COLO668 (cell line): ENCODE results near the gene PI4K2B.
"Not testable (repeated sequence)": the region's sequence is repeated elsewhere in the genome, so short reads cannot be mapped to it uniquely, and the experiment has no call there.

ENCODE experiments used
- DNase-seq: peaks from one replicate; lab custom pipeline; 2025; ENCODE audit not compliant: unreplicated experiment; lab: John Stamatoyannopoulos, UW

PI4K2B gene

GRCh38 chr4:25240754-25241210 is 6.9 kb downstream of the PI4K2B start:
- not testable (repeated sequence) for DNase-seq

DNA sequence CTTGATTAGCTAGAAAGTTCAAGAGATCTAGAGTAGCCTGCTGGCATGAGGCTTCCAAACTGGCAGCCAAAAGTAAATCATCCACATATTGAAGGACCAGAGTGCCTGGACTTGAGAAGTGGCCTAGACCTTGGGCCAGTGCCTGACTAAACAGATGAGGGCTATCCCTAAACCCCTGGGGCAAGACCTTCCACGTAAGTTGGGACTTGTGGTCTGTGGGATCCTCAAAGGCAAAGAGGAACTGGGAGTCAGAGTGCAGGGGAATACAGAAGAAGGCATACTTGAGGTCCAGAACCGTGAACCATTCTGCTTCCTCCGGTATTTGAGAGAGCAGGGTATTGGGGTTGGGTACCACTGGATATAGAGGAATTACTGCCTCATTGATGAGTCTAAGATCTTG is 8.4 kb downstream of the PI4K2B start:
- not testable (repeated sequence) for DNase-seq

GRCh38 chr4:25245181-25245580 is 11.3 kb downstream of the PI4K2B start:
- no peak for DNase-seq

- no peak for DNase-seq
Observed at GRCh38 chr4:25246680-25247611, 13.1 kb downstream of the PI4K2B start.

- DNase-seq: not testable (repeated sequence)
Observed at GRCh38 chr4:25248875-25249274, 15.0 kb downstream of the PI4K2B start.

DNA sequence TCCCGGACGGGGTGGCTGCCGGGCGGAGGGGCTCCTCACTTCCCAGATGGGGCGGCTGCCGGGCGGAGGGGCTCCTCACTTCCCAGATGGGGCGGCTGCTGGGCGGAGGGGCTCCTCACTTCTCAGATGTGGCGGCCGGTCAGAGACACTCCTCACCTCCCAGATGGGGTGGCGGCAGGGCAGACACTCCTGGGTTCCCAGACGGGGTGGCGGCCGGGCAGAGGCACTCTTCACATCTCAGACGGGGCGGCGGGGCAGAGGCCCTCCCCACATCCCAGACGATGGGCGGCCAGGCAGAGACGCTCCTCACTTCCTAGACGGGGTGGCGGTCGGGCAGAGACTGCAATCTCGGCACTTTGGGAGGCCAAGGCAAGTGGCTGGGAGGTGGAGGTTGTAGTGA is 15.7 kb downstream of the PI4K2B start:
- DNase-seq: not testable (repeated sequence)

DNA sequence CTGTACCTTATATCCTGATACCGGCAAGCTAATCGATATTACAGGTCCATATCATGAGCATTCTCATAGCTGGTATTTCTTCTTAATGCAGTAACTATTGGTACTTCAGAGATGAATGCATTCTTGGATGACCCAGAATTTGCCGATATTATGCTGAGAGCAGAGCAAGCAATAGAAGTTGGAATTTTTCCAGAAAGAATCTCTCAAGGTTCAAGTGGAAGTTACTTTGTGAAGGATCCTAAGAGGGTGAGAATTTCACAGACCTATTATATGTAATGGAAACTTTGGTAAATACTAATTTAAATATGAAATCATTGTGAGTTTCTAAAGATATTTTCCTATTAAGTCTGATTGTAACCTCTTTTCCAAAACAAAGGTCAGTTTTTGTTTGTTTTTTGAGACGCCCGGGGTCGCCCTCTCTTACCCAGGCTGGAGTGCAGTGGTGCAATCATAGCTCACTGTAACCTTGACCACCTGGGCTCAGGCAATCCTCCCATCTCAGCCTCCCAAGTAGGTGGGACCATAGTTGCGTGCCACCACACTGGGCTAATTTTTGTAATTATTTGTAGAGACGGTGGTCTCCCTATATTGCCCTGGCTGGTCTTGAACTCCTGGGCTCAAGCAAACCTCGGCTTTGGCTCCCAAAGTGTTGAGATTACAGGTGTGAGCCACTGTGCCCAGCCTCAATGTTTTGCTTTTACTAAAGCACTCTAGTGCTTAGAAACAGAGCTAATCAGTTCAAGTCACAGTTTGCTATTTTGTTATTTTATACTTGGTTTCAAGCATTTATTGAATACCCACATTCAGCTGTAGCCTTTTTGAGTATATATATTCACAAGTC is 18.6 kb downstream of the PI4K2B start:
- DNase-seq: no peak

- no peak for DNase-seq
Observed at GRCh38 chr4:25253071-25253445, 19.2 kb downstream of the PI4K2B start.

- not testable (repeated sequence) for DNase-seq
Observed at GRCh38 chr4:25253786-25254185, 20.0 kb downstream of the PI4K2B start.

DNA sequence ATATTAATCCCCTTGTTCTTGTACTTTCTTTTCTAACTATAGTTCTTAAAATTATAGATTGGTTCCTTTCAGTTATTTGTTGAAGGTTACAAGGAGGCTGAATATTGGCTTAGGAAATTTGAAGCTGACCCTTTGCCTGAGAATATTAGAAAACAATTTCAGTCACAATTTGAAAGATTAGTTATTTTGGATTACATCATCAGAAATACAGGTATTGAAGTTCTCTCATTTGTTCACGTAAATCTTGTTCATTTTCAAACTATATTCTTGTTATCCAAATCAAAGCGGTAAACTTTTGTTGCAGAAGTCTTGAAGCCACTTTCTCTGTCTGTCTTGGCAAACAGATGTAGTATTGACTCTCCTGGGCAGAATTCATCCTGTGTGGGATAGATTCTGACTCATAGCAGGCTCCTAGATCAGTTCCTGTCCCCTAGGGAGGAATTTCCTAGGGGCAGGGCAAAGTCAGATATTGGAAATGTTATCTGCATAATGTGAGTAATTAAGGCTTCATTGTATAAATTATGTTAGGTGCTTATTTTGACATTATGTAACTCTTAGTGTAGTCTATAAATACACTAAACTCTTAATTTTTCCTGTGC is 25.2 kb downstream of the PI4K2B start:
- DNase-seq: no peak

DNA sequence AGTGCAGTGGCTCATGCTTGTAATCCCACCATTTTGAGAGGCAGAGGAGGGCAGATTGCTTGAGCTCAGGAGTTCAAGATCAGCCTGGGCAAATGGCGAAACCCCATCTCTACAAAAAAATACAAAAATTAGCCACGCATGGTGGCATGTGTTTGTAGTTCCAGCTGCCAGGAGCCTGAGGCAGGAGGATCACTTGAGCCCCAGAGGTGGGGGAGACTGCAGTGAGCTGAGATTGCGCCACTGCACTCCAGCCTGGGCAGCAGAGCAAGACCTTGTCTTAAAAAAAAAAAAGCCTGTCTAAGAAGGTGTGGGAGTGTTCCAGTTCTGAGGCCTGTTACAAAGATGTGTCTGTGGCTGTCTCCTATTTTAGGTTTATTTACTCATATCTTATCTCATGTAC is 38.0 kb downstream of the PI4K2B start:
- DNase-seq: no peak

DNA sequence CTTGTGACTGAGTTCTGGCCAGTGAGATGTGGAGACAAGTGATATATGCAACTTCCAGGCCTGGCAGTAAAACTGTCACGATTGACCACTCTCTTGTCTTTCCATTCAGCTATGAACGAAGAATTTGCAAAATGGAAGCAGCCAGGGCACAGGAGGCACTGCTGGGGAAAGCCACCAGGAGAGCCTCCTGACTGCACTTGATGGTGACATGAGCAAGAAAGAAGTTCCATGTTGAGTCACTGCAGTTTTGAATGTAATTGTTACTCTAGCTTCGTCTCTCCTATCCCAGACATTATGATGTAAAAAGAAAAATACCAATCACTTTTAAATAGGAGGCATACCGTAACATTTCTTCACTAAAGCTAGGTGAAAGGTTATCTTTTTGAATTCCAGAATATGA is 46.4 kb downstream of the PI4K2B start:
- DNase-seq: no peak

DNA sequence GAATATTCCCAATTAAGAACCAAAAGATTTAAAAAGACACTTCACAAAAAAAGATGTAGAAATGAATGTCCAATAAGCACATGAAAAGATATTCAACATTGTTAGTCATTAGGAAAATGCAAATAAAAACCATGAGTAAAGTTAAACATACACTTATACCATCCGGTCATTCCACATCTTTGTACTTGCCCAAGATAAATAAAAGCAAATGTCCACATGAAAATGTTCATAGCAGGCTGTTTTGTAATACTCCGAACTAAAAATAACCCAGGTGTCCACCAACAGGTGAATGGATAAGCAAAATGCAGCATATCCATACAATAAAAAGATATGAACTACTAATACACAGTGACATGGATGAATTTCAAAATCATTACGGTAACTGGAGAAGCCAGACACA is 50.1 kb downstream of the PI4K2B start:
- no peak for DNase-seq

GRCh38 chr4:25284466-25284865 is 50.6 kb downstream of the PI4K2B start:
- DNase-seq: no peak

DNA sequence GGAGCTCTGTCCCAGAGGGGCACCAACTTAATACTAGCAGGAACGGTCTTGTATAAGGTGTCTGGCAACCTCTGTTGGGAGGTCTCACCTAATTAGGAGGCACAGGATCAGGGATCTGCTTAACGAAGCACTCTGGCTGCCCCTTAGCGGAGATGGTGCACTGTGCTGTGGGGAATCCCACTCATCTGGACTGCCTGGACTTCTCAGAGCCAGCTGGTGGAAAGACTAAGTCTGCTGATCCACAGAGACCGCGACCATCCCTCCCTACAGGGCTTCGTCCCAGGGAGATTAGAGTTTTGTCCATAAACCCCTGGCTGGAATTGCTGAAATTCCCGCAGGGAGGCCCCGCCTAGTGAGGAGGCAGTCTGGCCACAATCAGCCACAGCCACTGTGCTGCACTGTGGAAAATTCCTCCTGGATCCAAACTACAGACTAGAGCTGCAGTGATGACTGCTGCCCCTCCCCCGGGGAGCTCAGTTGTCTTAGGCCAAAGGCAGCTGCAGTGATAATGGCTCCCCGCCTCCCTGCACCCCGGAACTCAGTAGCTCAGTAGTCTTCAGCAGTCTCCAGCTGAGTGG is 56.7 kb downstream of the PI4K2B start:
- no peak for DNase-seq

DNA sequence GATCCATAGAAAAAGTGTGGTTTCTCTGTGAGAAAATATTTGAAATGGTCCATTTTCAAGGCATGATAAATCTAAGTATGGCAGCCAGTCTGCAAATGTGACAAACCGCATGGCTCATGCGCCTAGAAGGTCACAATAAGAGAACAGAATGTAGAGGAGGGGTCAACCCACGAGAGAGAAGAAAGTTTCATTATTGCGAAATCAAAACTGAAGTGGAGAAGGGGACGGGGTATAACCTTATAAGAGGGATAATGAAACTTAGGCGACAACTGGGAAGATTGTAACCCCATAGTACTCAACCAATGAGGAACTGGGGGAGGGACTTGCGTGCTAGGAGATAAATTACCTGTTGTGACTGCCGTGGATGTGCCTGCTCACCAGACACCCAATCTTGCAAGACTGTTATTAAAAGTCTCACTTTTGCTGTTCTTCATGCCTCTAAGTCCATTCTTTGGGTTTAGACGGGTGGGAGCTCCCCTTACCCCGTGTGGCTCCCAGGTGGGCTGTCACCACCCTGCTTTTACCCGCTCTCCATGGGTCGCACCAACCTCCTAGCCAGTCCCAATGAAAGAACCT is 57.4 kb downstream of the PI4K2B start:
- DNase-seq: no peak

DNA sequence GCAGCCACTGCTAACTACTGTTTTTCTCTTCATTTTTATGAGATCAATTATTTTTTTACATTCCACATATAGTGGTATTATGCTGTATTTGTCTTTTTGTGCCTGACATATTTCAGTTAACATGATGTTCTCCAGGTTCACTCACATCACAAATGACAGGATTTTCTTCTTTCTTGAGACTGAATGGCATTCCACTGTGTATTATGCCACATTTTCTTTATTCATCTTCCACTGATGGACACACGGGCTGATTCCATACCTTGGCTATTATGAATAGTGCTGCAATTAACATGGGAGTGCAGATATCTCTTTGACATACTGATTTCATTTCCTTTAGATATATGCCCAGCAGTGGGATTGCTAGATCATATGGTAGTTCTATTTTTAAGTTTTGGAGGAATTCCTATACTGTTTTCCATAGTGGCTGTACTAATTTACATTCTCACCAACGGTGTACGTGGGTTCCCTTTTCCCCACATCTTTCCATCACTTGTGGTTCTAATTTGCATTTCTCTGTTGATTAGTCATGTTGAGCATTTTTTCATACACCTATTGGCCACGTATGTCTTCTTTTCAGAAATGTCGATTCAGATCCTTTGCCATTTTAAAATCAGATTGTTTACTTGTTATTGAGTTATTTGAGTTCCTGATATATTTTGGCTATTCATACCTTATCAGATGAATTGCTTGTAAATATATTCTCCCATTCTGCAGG is 63.9 kb downstream of the PI4K2B start:
- DNase-seq: no peak

DNA sequence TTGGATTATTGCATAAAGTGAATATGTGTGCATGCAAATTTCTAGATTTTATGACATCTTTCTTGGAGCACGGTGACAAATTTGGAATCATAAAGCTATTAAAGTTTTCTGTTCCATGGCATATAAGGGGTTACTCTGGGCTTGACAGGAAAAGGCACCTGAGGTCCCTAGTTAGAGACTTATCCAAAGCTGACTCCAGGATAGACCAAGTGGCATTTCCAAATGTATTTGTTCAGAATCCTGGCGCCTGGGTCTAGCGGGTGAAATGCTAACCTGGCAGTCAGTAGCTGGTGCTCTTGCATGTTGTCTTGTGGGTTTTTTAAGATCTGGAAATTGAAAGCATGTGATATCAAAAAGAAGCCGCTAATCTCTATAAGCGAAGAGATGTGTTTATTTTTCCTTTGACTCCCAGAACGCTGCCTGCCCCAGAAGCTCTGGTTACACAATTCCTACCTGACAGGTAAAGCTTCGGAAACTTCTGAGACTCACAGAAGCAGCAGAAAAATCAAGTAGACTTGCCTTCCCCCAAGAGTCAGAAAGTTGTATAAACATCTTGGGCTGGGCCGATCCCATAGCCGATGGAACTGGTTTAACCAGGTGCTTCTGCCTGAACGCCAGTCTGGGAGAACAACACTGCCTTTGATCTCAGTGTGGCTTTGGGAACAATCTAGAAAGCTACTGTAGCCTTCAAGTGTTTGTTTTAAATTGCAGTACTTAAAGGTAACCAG is 65.8 kb downstream of the PI4K2B start:
- peak; percentile 14 for DNase-seq

DNA sequence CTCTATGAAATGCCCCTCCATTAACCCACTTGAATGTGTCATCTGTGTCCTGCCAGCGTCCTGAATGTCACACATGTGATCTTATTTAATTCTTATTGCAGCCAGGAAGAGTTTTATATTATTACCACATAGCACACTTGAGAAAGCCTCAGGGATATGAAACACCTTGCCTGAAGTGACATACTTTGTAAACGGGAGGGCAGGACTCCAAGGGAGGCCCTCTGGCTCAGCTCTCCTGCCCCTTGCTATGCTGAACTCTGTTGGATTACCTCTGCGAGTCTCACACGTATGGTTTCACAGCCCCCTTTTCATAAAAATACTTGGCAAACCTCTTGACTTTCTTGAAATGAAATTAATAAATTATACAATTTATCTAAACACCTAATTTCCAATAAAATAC is 67.6 kb downstream of the PI4K2B start:
- DNase-seq: no peak
